H7 (cell line): ENCODE measurements around the gene ERN1. TPM values are rescaled to one million over a fixed set of nuclear protein-coding genes. Genes with fewer than 3 reads are reported as not detected.

Experiments used
- DNase-seq: peaks from one replicate; pipeline ENCODE4 v3.0.0; 2012
- H3K27me3 ChIP-seq: 2 replicates; pipeline ENCODE4 v1.6.0; 2011; ENCODE audit warnings: mild to moderate bottlenecking, low read length; ENCODE audit not compliant: control insufficient read depth, insufficient read depth
- H3K36me3 ChIP-seq: replicated peaks from 2 replicates; pipeline ENCODE4 v1.5.1; 2011; ENCODE audit warnings: low read length; ENCODE audit not compliant: control insufficient read depth, insufficient read depth
- H3K4me3 ChIP-seq: 2 replicates; pipeline ENCODE4 v1.5.1; 2011; ENCODE audit warnings: low read depth, mild to moderate bottlenecking, control low read depth, low read length, moderate library complexity; ENCODE audit not compliant: insufficient read depth
- total RNA-seq: library from RNA; depleted of rRNA; stranded (reverse); fragments of >200 nt; shearing (Covaris generic); gene quantifications from 2 replicates; pipeline ENCODE4 v1.2.3, GENCODE V29; 2014

Gene ERN1
- total RNA-seq, 1 experiment from 2014 or later, result 1.8 TPM

GRCh38 chr17:64064331-64064730, 65.6 kb downstream of the ERN1 start:
- no peaks in the 10 kb centered on the region for H3K27me3 ChIP-seq
- peak overlapping the region; percentile 19; the same call in 1 of the 2 replicates for H3K4me3 ChIP-seq
- no peak for DNase-seq
- no peaks in the 10 kb centered on the region; the same call in 1 of the 2 replicates for H3K36me3 ChIP-seq

GRCh38 chr17:64063766-64064224, 66.1 kb downstream of the ERN1 start:
- Histone ChIP-seq H3K4me3 (peak overlapping the region; percentile 19; the same call in 1 of the 2 replicates), H3K27me3 (no peaks in the 10 kb centered on the region), H3K36me3 (no peaks in the 10 kb centered on the region; the same call in 1 of the 2 replicates)
- peak; percentile 91 for DNase-seq

- Histone ChIP-seq H3K36me3 (no peaks in the 10 kb centered on the region), H3K4me3 (no peak overlapping the region), H3K27me3 (no peaks in the 10 kb centered on the region)
- no peak for DNase-seq
Observed at GRCh38 chr17:64063088-64063487, 66.9 kb downstream of the ERN1 start.

- no peaks in the 10 kb centered on the region for H3K27me3 ChIP-seq
- no peak for DNase-seq
- no peak overlapping the region for H3K4me3 ChIP-seq
- H3K36me3 ChIP-seq, result no peaks in the 10 kb centered on the region
Observed at GRCh38 chr17:64061178-64061898, 68.6 kb downstream of the ERN1 start.

- Histone ChIP-seq H3K4me3 (no peak overlapping the region), H3K27me3 (no peaks in the 10 kb centered on the region), H3K36me3 (no peaks in the 10 kb centered on the region)
- DNase-seq, result no peak
Observed at GRCh38 chr17:64060331-64060730, 69.6 kb downstream of the ERN1 start.

- Histone ChIP-seq H3K36me3 (no peaks in the 10 kb centered on the region), H3K27me3 (no peaks in the 10 kb centered on the region), H3K4me3 (no peak overlapping the region)
- no peak for DNase-seq
Observed at GRCh38 chr17:64059756-64060155, 70.2 kb downstream of the ERN1 start.

- no peak for DNase-seq
- H3K4me3 ChIP-seq, result no peak overlapping the region
- no peaks in the 10 kb centered on the region; the same call in 1 of the 2 replicates for H3K36me3 ChIP-seq
- H3K27me3 ChIP-seq, result no peaks in the 10 kb centered on the region
Observed at GRCh38 chr17:64058621-64059020, 71.3 kb downstream of the ERN1 start.

GRCh38 chr17:64057701-64058263, 72.2 kb downstream of the ERN1 start:
- Histone ChIP-seq H3K36me3 (no peaks in the 10 kb centered on the region; the same call in 1 of the 2 replicates), H3K4me3 (no peak overlapping the region), H3K27me3 (no peaks in the 10 kb centered on the region)
- DNase-seq, result no peak

GRCh38 chr17:64056269-64057005, 73.5 kb downstream of the ERN1 start:
- no peaks in the 10 kb centered on the region; the same call in 1 of the 2 replicates for H3K36me3 ChIP-seq
- DNase-seq, result peak; percentile 88
- H3K27me3 ChIP-seq, result no peaks in the 10 kb centered on the region

GRCh38 chr17:64055183-64056142, 74.5 kb downstream of the ERN1 start:
- no peak overlapping the region for H3K4me3 ChIP-seq

More at GRCh38 chr17:64056269-64057005, 73.5 kb downstream of the ERN1 start:
- no peak overlapping the region for H3K4me3 ChIP-seq

GRCh38 chr17:64054304-64054703, 75.6 kb downstream of the ERN1 start:
- no peak for DNase-seq
- Histone ChIP-seq H3K4me3 (no peak overlapping the region), H3K27me3 (no peaks in the 10 kb centered on the region), H3K36me3 (no peaks in the 10 kb centered on the region; the same call in 1 of the 2 replicates)

More at GRCh38 chr17:64055183-64056142, 74.5 kb downstream of the ERN1 start:
- no peak for DNase-seq
- H3K27me3 ChIP-seq, result no peaks in the 10 kb centered on the region
- no peaks in the 10 kb centered on the region; the same call in 1 of the 2 replicates for H3K36me3 ChIP-seq

GRCh38 chr17:64053101-64053500, 76.8 kb downstream of the ERN1 start:
- Histone ChIP-seq H3K27me3 (no peaks in the 10 kb centered on the region), H3K36me3 (no peaks in the 10 kb centered on the region; the same call in 1 of the 2 replicates), H3K4me3 (no peak overlapping the region)
- DNase-seq, result no peak

- Histone ChIP-seq H3K27me3 (no peaks in the 10 kb centered on the region), H3K4me3 (no peak overlapping the region), H3K36me3 (no peaks in the 10 kb centered on the region; the same call in 1 of the 2 replicates)
- no peak for DNase-seq
Observed at GRCh38 chr17:64051153-64051552, 78.8 kb downstream of the ERN1 start.

- no peak for DNase-seq
- no peak overlapping the region for H3K4me3 ChIP-seq
Observed at GRCh38 chr17:64048805-64049204, 81.1 kb downstream of the ERN1 start.

More at GRCh38 chr17:64048805-64049204, 81.1 kb downstream of the ERN1 start:
- Histone ChIP-seq H3K36me3 (no peaks in the 10 kb centered on the region; the same call in 1 of the 2 replicates), H3K27me3 (no peaks in the 10 kb centered on the region)
